Subcutaneous adipose tissue (tissue), 4 donors: ENCODE results near the gene C9orf153. TPM values are rescaled to one million over a fixed set of nuclear protein-coding genes. Genes with fewer than 3 reads are reported as not detected.

Experiments
- CTCF ChIP-seq: fragments of 450-650 bp; IDR thresholded peaks from one replicate; pipeline ENCODE4 v1.5.1; 2016; ENCODE audit warnings: low read depth, mild to moderate bottlenecking, control low read depth, antibody characterized with exemption, moderate library complexity
- total RNA-seq, 4 donors: library from RNA; depleted of rRNA; stranded (reverse); fragments of >200 nt; gene quantifications; one replicate each; pipeline ENCODE4 v1.1.0, GENCODE V29; 2016

C9orf153 gene
- total RNA-seq, 4 donors from 2014 or later: 0.17 to 2.0 (median 1.00) TPM

GRCh38 chr9:86280580-86280979 lies 21.1 kb upstream of the C9orf153 start:
- no peak for TF ChIP-seq CTCF

- no peak for TF ChIP-seq CTCF
Measured at GRCh38 chr9:86279839-86280238, 20.4 kb upstream of the C9orf153 start.

GRCh38 chr9:86277072-86277471 lies 17.6 kb upstream of the C9orf153 start:
- no peak for TF ChIP-seq CTCF

- TF ChIP-seq CTCF: no peak
Measured at GRCh38 chr9:86275962-86276361, 16.5 kb upstream of the C9orf153 start.

- TF ChIP-seq CTCF: no peak
Measured at GRCh38 chr9:86274821-86275643, 15.6 kb upstream of the C9orf153 start.

GRCh38 chr9:86272221-86272620 lies 12.8 kb upstream of the C9orf153 start:
- TF ChIP-seq CTCF: no peak

GRCh38 chr9:86263876-86264275 lies 4.4 kb upstream of the C9orf153 start:
- no peak for TF ChIP-seq CTCF
